IPS-NIHi7 (cell line): ENCODE data around the gene C1orf232.

Experiments
- DNase-seq: peaks from one replicate; pipeline ENCODE4 v3.0.0; 2012; ENCODE audit warnings: mixed read lengths; ENCODE audit errors: extremely low spot score

Gene C1orf232

GRCh38 chr1:26124418-26125331 is 44.1 kb downstream of the C1orf232 start:
- DNase-seq: no peak

GRCh38 chr1:26122988-26123973 is 45.5 kb downstream of the C1orf232 start:
- no peak for DNase-seq

GRCh38 chr1:26121854-26122773 is 46.6 kb downstream of the C1orf232 start:
- DNase-seq: no peak

- DNase-seq: no peak
These were observed 48.7 kb downstream of the C1orf232 start for GRCh38 chr1:26119892-26120608.

GRCh38 chr1:26114165-26114927 is 54.4 kb downstream of the C1orf232 start:
- DNase-seq: no peak
